HG02943 (cell line): Measurements from ENCODE around the gene ANP32E.

Source experiments
- ATAC-seq: cut with Tn5 transposase; IDR thresholded peaks from one replicate; pipeline ENCODE4 v1.9.1; 2021; ENCODE audit warnings: mild to moderate bottlenecking, low read depth, moderate library complexity; ENCODE audit not compliant: unreplicated experiment

The ANP32E gene

DNA sequence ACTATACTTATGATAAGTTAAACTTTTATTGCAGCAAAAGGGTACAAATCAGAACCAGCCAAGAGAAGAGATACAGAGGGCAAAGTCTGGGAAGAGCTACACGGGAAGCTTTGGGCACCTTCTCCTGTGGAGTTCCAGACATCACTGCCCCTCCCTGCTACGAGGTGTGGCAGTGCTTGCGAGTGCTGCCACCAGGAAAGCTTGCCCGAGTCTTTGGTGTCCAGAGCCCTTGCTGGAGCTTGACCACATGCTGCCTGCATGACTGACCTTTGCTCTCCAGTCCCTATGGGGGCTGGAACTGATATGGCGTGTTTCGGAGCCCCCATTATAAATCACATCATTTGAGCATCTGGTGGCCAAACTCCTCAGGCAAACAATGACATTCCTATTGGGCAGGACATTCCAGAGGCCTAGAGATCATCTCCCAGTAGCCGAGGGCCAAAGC, 62.7 kb downstream of the ANP32E start:
- ATAC-seq: no peak

DNA sequence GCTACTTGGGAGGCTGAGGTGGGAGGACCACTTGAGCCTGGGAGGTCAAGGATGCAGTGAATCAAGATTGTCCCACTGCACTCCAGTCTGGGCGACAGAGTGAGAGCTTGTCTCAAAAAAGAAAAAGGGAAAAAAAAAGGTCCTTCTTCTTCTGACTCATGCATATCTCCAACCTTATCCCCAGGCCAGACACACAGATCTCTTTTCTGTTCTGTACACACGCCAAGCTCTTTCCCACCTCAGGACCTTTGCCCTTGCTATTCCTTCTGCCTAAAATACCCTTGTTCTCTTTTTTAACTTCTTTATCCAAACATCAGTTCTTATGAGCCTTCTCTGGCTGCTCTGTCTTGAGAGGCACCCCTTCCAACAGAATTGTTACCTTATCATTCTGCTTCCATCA, 64.1 kb downstream of the ANP32E start:
- ATAC-seq: no peak

DNA sequence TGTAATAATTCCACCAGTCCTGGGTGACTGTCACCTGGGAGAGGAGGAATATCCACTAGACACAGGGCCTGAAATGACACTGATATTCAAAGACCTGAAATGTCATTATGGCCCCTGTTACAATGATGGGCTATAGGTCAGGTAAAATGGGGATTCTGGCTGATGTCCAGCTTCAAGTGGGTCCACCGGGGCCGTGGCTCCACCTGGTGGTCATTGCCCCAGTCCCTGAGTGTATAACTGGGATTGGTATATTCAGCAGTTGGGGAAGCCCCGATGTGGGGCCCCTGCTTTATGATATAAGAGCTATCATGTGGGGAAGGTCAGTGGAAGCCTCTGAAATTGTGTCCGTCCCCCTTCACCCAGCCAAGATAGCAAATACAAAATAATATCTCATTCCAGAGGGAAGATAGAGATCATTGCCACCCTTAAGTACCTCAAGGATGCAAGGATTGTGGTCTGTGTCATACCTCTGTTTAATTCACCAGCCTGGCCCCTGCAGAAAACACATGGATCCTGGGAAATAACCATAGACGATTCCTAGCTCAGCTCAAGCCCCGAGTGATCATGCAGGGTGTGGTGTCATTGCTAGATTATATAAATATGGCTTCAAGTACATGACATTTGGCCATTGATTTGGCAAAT, 66.8 kb downstream of the ANP32E start:
- ATAC-seq: no peak
